GM19324 (cell line): Measurements from ENCODE around the gene POLA1.

Experiments
- ATAC-seq: cut with Tn5 transposase; IDR thresholded peaks from one replicate; pipeline ENCODE4 v1.9.1; 2021; ENCODE audit warnings: mild to moderate bottlenecking, moderate library complexity; ENCODE audit not compliant: unreplicated experiment, low FRiP score

Gene POLA1

GRCh38 chrX:24694825-24695224 lies 1.1 kb downstream of the POLA1 start:
- no peak for ATAC-seq

GRCh38 chrX:24696294-24696693 lies 2.6 kb downstream of the POLA1 start:
- ATAC-seq, result no peak

DNA sequence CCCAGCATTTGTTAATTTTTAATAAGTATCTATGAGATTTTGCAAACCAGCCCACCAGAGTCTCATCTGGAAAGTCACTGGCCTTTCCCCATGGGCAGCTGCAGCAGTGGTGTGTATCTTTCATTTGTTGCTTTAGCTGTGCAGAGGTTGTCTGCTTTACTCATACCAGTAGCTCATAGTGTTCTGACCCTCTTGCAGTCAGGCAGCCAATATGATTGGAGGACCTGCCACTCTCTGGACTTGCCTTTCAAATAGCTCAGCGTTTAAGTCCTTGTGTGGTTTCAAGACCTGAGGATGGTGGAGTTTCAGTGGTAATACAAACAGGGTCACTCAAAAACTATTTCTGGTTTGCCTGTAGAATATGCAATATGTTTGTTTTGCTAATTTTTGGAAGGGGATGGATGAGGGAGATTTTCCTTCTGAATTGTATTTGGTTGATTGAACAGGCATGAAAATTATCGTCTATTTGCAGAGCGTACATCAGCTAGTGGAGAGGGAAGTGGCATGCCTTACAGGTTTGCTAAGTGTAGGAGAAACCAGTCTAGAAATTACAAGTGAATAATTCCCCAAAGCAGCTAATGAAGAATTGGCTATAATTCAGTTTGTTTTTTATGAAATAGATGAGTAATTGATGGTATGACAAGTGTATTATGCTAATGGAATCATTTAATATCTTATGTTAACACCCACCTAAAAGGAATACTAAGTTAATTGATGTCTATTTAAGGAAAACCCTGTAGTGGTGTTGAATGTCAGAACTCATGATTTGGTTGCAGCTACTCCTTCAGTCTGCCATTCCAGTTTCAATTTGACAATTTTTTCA lies 8.9 kb downstream of the POLA1 start:
- ATAC-seq, result peak; percentile 92

GRCh38 chrX:24703185-24703494 lies 9.4 kb downstream of the POLA1 start:
- ATAC-seq, result no peak

DNA sequence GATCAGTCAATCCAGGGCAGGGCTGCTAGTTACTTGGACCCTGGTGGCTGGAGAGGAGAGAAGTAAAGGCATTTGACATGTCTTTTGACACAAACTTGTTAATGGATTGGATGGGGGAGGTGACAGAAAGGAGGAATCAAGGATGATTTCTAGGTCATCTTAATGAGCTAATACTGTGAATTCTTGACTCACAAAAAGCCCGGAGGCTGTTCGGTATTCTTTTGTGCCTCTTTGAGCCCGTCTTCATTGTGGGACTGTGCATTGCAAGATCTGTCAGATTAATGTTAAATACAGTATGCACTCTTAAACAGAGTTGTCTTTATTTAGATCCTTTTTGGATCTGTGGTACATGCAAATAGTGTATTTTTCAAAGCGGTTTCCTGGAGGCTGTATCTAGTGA lies 25.1 kb downstream of the POLA1 start:
- no peak for ATAC-seq

DNA sequence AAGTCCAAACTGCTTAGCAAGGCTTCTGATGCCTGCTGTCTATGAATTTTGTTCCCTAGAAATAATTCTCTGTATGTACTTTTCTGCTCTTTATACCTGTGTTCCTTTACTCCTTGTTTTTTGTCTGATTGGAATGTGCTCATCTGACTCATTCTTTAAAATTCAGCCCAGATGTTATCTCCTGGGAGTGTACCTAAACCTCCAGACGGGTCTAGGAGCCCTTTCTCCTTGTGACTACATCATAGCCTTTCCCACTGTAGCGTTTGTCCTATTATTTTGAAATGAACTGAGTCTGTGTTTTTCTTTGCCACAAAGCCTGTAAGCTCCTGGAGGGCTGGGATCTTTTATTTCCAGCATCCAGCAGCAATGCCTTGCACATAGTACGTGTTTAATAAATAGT lies 26.3 kb downstream of the POLA1 start:
- no peak for ATAC-seq

DNA sequence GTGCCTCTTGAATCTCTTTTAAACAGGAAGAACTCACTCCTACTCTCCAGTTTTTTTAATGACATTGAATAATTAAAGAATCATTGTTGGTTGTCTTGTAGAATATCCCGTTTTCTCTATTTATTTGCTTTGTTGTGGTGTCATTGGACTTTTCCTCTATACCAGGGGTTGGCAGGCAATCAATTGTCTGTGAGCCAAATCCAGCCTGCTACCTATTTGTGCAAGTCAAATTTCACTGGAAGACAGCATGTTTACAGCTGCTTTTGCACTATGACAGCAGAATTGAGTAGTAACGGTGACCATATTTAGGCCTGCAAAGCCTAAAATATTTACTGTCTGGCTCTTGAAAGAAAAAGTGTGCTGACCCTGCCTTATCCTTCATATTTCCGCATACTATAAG lies 34.8 kb downstream of the POLA1 start:
- no peak for ATAC-seq

DNA sequence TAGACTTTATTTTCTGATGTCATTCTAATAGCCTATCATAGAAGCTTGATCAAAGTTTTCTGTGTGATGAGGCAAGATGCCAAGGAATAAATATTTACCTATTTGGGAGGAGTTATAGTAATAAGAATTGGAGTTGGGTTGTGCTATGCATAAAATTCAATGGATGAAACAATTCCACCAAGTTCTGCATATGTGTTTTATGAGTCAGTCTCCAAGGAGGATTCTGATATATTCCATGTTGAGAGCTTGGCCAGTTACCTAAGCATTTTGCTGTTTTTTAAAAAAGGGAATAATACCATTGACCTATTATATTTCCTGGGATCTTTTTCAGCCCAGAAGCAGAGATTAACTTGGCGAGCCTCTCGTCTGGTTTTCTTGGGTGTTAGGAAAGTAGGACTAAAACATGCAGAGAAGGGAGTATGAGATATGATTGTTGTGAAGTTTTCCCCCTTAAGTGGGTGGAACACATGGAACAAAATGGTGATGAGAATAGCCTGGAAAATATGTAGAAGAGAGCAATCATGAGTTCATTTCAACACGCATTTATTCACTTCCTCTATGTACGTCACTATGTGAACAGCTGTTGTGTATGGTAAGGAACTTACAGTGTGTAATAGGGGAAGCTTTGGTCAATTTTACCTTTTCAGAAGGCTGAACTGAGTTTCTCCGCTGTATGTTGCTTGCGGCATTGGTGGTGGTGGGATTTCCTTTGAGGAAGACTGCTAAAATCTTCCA lies 39.2 kb downstream of the POLA1 start:
- ATAC-seq, result no peak

GRCh38 chrX:24741330-24741729 lies 47.6 kb downstream of the POLA1 start:
- ATAC-seq, result no peak

DNA sequence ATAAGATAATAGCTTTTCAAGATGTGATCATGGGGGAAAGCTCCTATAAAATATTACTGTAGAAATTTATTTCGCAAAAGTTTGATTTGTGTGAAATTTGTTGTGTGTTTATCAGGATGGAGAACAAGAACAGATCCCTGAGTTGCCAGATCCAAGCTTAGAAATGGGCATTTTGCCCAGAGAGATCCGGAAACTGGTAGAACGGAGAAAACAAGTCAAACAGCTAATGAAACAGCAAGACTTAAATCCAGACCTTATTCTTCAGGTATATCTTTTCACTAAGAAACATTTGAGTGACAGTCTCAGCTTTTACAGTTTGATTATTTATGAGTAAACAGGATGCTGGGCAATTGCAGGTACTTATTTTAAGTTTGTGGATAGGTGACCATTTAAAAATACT lies 54.5 kb downstream of the POLA1 start:
- ATAC-seq, result no peak

DNA sequence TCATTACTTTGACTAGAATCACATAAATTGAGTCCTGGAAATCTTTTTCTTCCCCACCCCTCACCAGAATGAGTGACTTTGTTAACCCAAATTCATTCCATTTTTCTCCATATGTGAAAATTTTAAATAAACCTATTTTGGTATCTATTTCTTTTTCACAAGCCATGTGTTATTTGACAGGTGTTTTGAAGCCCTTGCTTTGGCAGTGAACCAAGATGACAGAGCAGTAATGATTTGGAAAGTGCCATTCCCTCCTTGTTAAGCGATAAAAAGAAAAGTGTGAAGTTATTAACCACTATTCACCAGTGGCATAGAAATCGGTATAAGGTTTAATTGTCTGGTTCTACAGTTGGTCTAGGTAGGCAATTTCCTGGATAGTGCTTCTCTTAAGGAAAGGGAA lies 66.1 kb downstream of the POLA1 start:
- no peak for ATAC-seq

DNA sequence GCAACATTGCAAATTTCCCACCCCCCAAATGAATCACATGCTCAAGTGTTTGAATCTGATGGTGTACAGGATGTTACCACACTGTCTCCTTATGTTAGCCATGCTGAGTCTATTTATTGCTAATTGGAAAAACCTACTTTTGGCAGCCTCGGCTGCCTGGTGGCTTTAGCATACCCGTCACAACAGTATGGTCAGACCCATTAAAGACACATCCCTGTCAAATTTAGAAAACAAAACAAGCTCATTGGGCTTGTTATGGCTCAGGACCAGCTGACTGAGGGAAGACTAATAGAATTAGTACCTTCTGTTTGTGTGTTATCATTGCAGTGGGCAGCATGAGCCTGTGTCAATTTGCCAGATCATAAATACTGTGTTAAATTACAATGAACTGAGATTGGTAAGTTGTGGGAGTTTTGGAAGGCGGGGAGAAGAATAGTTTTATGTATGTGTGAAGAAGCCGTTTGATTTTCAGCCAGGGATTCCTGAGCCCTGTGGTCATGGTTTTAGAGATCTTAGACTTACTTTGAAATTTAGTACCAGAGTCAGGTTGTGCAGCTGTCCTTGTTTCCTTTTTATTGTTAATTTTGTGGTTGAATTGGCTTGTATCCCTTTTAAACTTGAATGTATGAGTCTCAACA lies 66.8 kb downstream of the POLA1 start:
- no peak for ATAC-seq

GRCh38 chrX:24761306-24761705 lies 67.6 kb downstream of the POLA1 start:
- ATAC-seq, result no peak

DNA sequence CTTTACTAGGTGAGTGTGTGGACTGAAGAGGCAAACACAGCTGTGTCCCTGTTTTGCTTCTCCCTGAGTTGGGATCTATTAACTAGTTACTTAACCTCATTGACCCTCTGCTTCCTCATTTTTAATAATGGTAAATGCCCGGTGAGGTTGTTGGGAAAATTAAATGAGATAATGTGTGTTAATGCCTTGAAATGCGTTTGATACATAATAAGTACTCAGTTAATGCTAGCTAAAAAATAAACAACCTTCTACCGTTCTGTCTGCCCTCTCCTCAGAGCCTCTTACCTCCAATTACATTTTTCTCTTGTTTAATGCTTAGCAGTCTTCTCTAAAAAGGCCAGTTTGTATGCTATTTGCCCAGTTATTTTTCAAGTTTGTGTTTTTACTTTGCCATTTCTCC lies 70.3 kb downstream of the POLA1 start:
- ATAC-seq, result no peak

DNA sequence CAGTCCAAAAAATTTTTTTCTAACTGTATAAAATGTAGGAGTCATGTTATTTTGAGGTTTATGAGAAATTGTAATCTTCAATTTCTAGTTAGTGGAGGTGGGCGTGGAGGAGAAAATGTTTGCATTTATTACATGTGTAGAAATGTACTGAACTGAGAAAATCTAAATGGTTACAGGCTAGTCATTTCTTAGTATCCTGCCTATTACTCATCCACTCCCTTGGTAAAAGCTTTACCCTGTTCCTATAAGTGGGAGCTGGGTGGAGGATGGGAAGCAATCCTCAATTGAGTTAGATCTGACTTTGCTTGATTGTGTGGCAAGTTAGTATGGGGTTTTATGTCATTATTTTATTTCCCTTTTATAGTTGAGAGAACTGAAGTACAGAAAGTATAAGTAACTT lies 73.8 kb downstream of the POLA1 start:
- no peak for ATAC-seq

GRCh38 chrX:24768556-24768955 lies 74.8 kb downstream of the POLA1 start:
- no peak for ATAC-seq

DNA sequence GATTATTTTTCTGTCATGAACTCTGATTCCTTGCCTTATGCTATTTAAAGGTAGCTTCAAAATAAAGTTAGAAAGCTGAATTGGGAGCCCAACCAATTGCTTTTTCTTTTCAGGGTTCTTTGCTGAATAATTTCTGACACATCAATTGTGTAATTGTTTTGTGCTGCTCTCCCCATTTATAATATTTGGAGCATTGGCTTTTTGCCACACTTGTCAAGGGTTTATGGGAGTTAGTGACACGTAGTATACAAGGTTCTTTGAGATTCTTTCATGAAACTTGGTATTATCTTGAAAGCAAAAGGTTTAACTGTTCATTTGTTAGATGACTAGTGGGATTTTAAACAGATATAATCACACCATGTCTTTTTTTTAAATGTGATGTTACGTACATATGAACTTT lies 80.9 kb downstream of the POLA1 start:
- no peak for ATAC-seq

- ATAC-seq, result no peak
These were observed 82.2 kb downstream of the POLA1 start for GRCh38 chrX:24775891-24776290.

- peak; percentile 89 for ATAC-seq
These were observed 83.9 kb downstream of the POLA1 start for GRCh38 chrX:24777660-24778059.

DNA sequence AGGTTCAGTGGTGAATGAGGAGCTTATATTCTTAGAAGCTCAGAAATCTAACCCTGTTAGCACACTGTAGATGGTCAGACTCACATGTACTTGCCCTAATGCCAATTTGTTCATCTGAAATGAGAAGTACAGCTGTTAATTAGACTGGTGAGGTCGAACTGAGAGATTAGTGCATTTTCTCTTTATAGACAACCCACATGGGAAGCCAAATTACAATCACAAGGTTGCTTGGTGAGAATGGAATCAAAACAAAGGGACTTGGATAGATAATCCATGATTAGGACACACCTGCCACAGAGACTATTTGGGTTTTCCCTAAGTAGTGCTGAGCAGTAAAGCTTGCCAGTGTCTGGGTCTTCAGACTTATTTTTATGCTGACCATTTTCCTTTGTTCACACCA lies 88.3 kb downstream of the POLA1 start:
- no peak for ATAC-seq

DNA sequence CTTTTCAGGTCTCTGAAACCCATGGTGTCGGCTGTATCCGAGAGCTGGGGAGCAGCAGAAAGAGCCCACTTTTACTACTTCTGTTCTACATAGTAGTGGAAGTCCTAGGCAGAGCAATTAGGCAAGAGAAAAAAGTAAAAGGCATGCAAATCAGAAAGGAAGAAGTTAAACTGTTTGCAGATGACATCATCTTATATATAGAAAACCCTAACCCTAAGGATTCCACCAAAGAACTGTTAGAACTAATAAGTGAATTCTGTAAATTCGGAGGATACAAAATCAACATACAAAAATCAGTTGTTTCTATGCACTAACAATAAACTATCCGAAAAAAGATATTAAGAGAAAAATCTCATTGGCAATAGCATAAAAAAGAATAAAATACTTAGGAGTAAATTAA lies 95.3 kb downstream of the POLA1 start:
- ATAC-seq, result no peak

GRCh38 chrX:24790166-24790565 lies 96.4 kb downstream of the POLA1 start:
- ATAC-seq, result no peak
